HG03135 (cell line): Measurements from ENCODE around the gene S100P.

Experiments used
- ATAC-seq: cut with Tn5 transposase; IDR thresholded peaks from one replicate; pipeline ENCODE4 v1.9.1; 2021; ENCODE audit warnings: mild to moderate bottlenecking, moderate library complexity; ENCODE audit not compliant: unreplicated experiment

The S100P gene

DNA sequence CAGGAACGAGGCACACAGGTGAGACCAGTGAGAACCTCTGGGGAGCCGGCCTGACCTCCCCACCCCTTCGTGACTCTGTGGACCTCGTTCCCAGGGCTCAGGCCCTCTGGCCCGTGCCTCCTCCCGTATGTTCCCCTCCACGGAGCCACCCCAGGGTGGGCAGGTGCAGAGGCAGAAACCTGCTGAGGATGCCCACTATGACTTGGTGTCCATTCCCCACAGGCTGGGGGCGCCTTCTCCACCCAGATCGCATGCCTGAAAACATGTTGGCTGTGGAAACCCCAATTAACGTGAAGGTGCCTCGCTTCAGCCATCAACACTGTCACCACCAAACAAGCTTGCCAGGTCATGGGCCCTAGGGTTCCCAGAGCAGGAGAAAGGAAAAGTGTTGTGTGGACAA lies 49.3 kb downstream of the S100P start:
- no peak for ATAC-seq
